ENCODE data around the gene LTB.

The LTB gene

GRCh38 chr6:31609519-31610406, 27.5 kb upstream of the LTB start (continued):
- no peak for TF ChIP-seq ZNF513 (tag by site-specific recombination; IDR thresholded peaks at IDR 0.05)
- no peak for TF ChIP-seq ZNF140 (tag by site-specific recombination; IDR thresholded peaks at IDR 0.05)
- no peak for TF ChIP-seq ZNF138 (tag by site-specific recombination; IDR thresholded peaks at IDR 0.05; ENCODE audit: borderline replicate concordance)
- TF ChIP-seq ZNF391 (tag by site-specific recombination; IDR thresholded peaks at IDR 0.05; ENCODE audit: borderline replicate concordance, low read depth), result no peak
- no peak for TF ChIP-seq ZNF146 (tag by site-specific recombination; IDR thresholded peaks at IDR 0.05)
- TF ChIP-seq BCL11B (tag by site-specific recombination; IDR thresholded peaks at IDR 0.05; ENCODE audit: low read depth), result no peak
- no peak for TF ChIP-seq ZNF76 (tag by site-specific recombination; IDR thresholded peaks at IDR 0.05; ENCODE audit: borderline replicate concordance, low read depth)
- TF ChIP-seq ZBTB1 (tag by site-specific recombination; IDR thresholded peaks at IDR 0.05), result no peak
- TF ChIP-seq MYNN (tag by site-specific recombination; IDR thresholded peaks at IDR 0.05; ENCODE audit: borderline replicate concordance), result no peak
- TF ChIP-seq ZNF24 (tag by site-specific recombination; IDR thresholded peaks at IDR 0.05), result no peak
- TF ChIP-seq ZNF600 (tag by site-specific recombination; IDR thresholded peaks at IDR 0.05), result peak; percentile 11; the same call in 1 of the 2 replicates
- TF ChIP-seq YY2 (tag by site-specific recombination; IDR thresholded peaks at IDR 0.05), result peak; percentile 68
- TF ChIP-seq ZNF510 (tag by site-specific recombination; IDR thresholded peaks at IDR 0.05; ENCODE audit: insufficient replicate concordance), result no peak
- no peak for TF ChIP-seq ELK4 (IDR thresholded peaks at IDR 0.05; ENCODE audit: borderline replicate concordance, low read depth, low read length)
- no peak for TF ChIP-seq AEBP2 (tag by site-specific recombination; IDR thresholded peaks at IDR 0.05; ENCODE audit: borderline replicate concordance)
- no peak for TF ChIP-seq BCL11A (tag by site-specific recombination; IDR thresholded peaks at IDR 0.05; ENCODE audit: low read depth)
- TF ChIP-seq KLF8 (tag by site-specific recombination; IDR thresholded peaks at IDR 0.05), result no peak; the same call in 1 of the 2 replicates
- 0 out of 2 replicates have a peak, but pooled peaks have one; percentile 39 for TF ChIP-seq ZNF561 (tag by site-specific recombination; IDR thresholded peaks at IDR 0.05; ENCODE audit: borderline replicate concordance)
- no peak for TF ChIP-seq ZNF658 (tag by site-specific recombination; IDR thresholded peaks at IDR 0.05)
- TF ChIP-seq ZNF768 (tag by site-specific recombination; IDR thresholded peaks at IDR 0.05), result no peak
- no peak for TF ChIP-seq ZNF580 (tag by site-specific recombination; IDR thresholded peaks at IDR 0.05)
- no peak for TF ChIP-seq ZSCAN5A (tag by site-specific recombination; IDR thresholded peaks at IDR 0.05)
- no peak for TF ChIP-seq ZBTB44 (tag by site-specific recombination; IDR thresholded peaks at IDR 0.05)
- no peak for TF ChIP-seq ZNF155 (tag by site-specific recombination; IDR thresholded peaks at IDR 0.05)
- TF ChIP-seq ZNF521 (tag by site-specific recombination; IDR thresholded peaks at IDR 0.05), result no peak
- 0 out of 2 replicates have a peak, but pooled peaks have one; percentile 9 for TF ChIP-seq OSR2 (tag by site-specific recombination; IDR thresholded peaks at IDR 0.05)
- TF ChIP-seq GLI2 (tag by site-specific recombination; IDR thresholded peaks at IDR 0.05; ENCODE audit: borderline replicate concordance, low read depth), result no peak
- TF ChIP-seq ZNF121 (tag by site-specific recombination; IDR thresholded peaks at IDR 0.05), result 0 out of 2 replicates have a peak, but pooled peaks have one; percentile 10
- no peak for TF ChIP-seq SETDB1 (IDR thresholded peaks at IDR 0.05; ENCODE audit: insufficient read length, low read length)
- TF ChIP-seq ZNF558 (tag by site-specific recombination; IDR thresholded peaks at IDR 0.05), result no peak
- TF ChIP-seq ZNF266 (tag by site-specific recombination; IDR thresholded peaks at IDR 0.05; ENCODE audit: low read depth), result no peak
- no peak for TF ChIP-seq ZNF670 (tag by site-specific recombination; IDR thresholded peaks at IDR 0.05; ENCODE audit: low read depth)
- TF ChIP-seq ZNF423 (tag by site-specific recombination; IDR thresholded peaks at IDR 0.05), result no peak

Measured in HEK293 (cell line).